Thoracic aorta (tissue), 2 donors: ENCODE data around the gene CLSTN2. TPM values are rescaled to one million over a fixed set of nuclear protein-coding genes. Genes with fewer than 3 reads are reported as not detected.

Experiments used
- ATAC-seq: fragments of 150-250 bp; one replicate; pipeline ENCODE4 v1.8.0; 2017; ENCODE audit warnings: low read depth; ENCODE audit not compliant: insufficient number of reproducible peaks, low FRiP score
- DNase-seq: peaks from one replicate; pipeline ENCODE4 v3.0.0-alpha.2; 2020; ENCODE audit warnings: low spot score
- H3K27ac ChIP-seq, 2 donors: fragments of 200-600 bp; sonication (generic); 1 replicate in 1 of 2; 2 replicates in 1 of 2; pipeline ENCODE4 v1.5.1; 2016; ENCODE audit warnings: mild to moderate bottlenecking in 2 of 2, moderate library complexity in 2 of 2
- H3K27me3 ChIP-seq: fragments of 200-600 bp; sonication (generic); replicated peaks from 2 replicates; pipeline ENCODE4 v1.6.0; 2016; ENCODE audit warnings: mild to moderate bottlenecking; ENCODE audit not compliant: insufficient read depth
- H3K36me3 ChIP-seq: fragments of 200-600 bp; sonication (generic); one replicate; pipeline ENCODE4 v1.5.1; 2016
- H3K4me1 ChIP-seq, 2 donors: fragments of 200-600 bp; sonication (generic); 1 replicate in 1 of 2; 2 replicates in 1 of 2; pipeline versions ENCODE4 v1.5.1 to v1.6.0; 2016; ENCODE audit warnings: low read depth in 2 of 2, mild to moderate bottlenecking in 1 of 2; ENCODE audit not compliant: control insufficient read depth in 1 of 2
- H3K4me3 ChIP-seq: fragments of 200-600 bp; sonication (generic); 2 replicates; pipeline ENCODE4 v1.5.1; 2016; ENCODE audit warnings: mild to moderate bottlenecking
- H3K9me3 ChIP-seq: fragments of 200-600 bp; sonication (generic); 2 replicates; pipeline ENCODE4 v1.5.1; 2016
- CTCF ChIP-seq: fragments of 200-600 bp; sonication (generic); IDR thresholded peaks from one replicate; pipeline ENCODE4 v1.5.1; 2019; ENCODE audit warnings: antibody characterized with exemption
- total RNA-seq, 2 donors: library from RNA; depleted of rRNA; stranded (reverse); fragments of >200 nt; gene quantifications; one replicate each; pipeline versions ENCODE4 v1.1.0 to v1.2.3, GENCODE V29; 2016

The CLSTN2 gene
- total RNA-seq, 2 donors from 2014 or later: 7.6 to 15.7 TPM

- Histone ChIP-seq H3K27me3 (no peaks in the 10 kb centered on the region), H3K27ac (no peak overlapping the region), H3K4me1 (no peaks in the 10 kb centered on the region), H3K4me3 (no peak overlapping the region), H3K9me3 (no peaks in the 10 kb centered on the region), H3K36me3 (no peaks in the 10 kb centered on the region)
- ATAC-seq: no peak
- no peak for DNase-seq
- TF ChIP-seq CTCF: no peak
Measured at GRCh38 chr3:139974809-139975425, 39.9 kb downstream of the CLSTN2 start.

DNA sequence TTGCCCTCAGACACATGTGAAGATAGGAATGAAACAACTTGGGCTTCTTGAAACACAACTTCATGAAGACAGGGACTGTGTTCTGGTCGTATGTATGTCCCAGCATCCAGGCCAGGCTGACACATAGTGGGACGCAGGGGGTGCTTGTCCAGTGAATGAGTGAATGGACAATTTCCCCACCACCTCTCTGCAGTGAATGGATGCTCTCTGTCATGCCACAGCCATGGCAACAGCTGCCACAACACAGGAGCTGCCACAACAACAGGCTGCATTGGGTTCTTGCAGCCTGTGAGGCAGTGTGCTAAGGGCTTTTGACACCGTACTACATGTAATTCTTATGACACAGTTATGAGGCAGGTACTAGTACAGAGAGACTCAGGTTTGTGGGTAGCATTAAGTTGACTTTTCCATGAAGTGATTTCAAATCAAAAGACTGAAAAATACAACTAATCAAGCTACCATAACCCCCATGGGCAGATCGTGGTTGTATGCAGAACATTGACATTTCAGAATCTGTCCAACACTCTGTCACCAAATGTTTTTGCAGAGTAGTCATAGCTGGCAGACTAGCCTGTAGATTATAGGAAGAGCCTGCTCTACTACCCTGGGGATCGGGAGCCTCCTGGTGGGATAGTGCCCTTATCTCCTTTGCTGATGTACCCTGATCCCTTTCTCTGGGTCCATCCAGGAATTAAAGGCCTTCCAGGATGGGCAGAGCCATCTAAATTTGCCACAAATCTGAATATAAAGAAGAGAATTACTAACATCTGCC, 40.8 kb downstream of the CLSTN2 start:
- Histone ChIP-seq H3K9me3 (no peaks in the 10 kb centered on the region), H3K27ac (no peak overlapping the region), H3K4me3 (no peak overlapping the region), H3K4me1 (no peaks in the 10 kb centered on the region), H3K36me3 (no peaks in the 10 kb centered on the region), H3K27me3 (no peaks in the 10 kb centered on the region)
- no peak for TF ChIP-seq CTCF
- no peak for DNase-seq
- no peak for ATAC-seq

DNA sequence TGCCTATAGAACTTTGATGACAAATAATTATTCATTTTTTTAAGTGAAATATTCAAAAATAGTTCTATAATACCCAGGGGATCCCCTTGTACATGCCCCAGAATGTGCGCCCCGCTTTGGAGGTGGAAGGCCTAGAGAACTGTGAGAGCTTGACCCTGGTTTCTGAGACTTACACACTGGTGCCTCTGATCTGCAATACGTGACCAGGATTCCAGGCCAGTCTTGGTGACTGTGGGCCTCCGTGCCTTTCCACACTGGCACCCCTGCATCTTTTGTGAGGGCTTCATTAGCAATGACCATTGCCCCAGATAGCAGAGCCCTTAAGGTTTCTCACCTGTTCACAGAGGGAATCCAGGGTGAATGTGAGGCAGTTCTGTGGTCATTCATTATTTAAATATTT, 44.0 kb downstream of the CLSTN2 start:
- TF ChIP-seq CTCF: no peak
- ATAC-seq: no peak
- H3K27ac ChIP-seq: no peak overlapping the region
- no peak for DNase-seq
- H3K4me1 ChIP-seq: no peaks in the 10 kb centered on the region
- no peaks in the 10 kb centered on the region for H3K27me3 ChIP-seq
- no peaks in the 10 kb centered on the region for H3K9me3 ChIP-seq
- H3K4me3 ChIP-seq: no peak overlapping the region
- H3K36me3 ChIP-seq: no peaks in the 10 kb centered on the region

DNA sequence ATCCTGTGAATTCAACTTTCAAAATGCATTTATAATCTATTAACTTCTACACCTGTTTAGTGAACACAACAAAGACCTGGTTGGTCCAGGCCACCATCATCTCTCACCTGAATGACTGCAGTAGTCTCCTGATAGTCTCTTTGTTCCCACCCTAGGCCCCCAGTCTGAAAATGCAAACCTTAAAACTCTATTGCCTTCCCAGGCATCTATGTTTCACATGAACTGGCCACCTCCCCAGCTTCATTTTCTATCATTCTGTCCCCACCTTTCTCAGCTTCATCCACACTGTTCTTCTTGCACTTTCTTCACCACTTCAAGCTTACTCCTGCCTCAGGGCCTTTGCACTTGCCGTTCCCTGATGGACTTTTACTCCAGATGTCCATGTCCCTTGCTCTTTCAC, 45.0 kb downstream of the CLSTN2 start:
- ATAC-seq (no peak), DNase-seq (no peak)
- no peaks in the 10 kb centered on the region for H3K36me3 ChIP-seq
- H3K27me3 ChIP-seq: no peaks in the 10 kb centered on the region
- no peaks in the 10 kb centered on the region for H3K4me1 ChIP-seq
- no peaks in the 10 kb centered on the region for H3K9me3 ChIP-seq
- no peak for TF ChIP-seq CTCF
- no peak overlapping the region for H3K4me3 ChIP-seq
- no peak overlapping the region for H3K27ac ChIP-seq

DNA sequence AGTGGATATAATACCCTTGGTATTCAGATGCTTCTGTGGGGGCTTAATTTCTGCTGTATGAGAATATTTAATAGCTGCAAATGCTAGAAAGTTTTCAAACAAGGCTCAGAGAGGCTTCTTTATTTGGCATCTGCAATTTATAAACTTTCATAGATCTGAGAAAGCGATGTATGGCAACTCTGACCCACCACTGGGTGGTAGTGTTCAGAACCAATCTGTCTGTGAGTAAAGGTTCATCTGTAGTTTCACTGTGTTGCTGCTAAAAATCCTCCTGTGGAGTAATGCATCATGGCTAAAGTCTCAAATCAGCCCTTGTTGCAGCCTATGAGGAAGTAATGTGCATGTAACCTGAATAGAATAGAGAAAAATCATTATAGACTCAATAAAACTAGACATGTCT, 47.4 kb downstream of the CLSTN2 start:
- Histone ChIP-seq H3K27me3 (no peaks in the 10 kb centered on the region), H3K9me3 (no peaks in the 10 kb centered on the region), H3K36me3 (no peaks in the 10 kb centered on the region), H3K27ac (no peak overlapping the region), H3K4me1 (no peaks in the 10 kb centered on the region), H3K4me3 (no peak overlapping the region)
- no peak for DNase-seq
- no peak for TF ChIP-seq CTCF
- ATAC-seq: no peak
